ENCODE measurements around the gene IKZF5. TPM values are rescaled to one million over a fixed set of nuclear protein-coding genes. Genes with fewer than 3 reads are reported as not detected.

IKZF5 gene
- total and polyA plus RNA-seq, 2 of the 4 experiments (the other 2 are of a cell fraction) = 2.9 to 4.4 TPM

Other genes starting within 250 kb of the IKZF5 start
- 0.36 and 0.56 TPM in 2 replicates for gene CUZD1, start 162.9 kb downstream of the IKZF5 start, total RNA-seq (2012; rRNA removed)
- 0.56 and 0.67 TPM in 2 replicates for gene CUZD1, start 162.9 kb downstream of the IKZF5 start, polyA plus RNA-seq (2012; rRNA removed)
- 1.6 and 2.2 TPM in 2 replicates for gene FAM24B, start 129.2 kb downstream of the IKZF5 start, total RNA-seq (2012; rRNA removed)
- 3.4 and 4.3 TPM in 2 replicates for gene FAM24B, start 129.2 kb downstream of the IKZF5 start, polyA plus RNA-seq (2012; rRNA removed)
- not detected in 2 replicates for gene FAM24A, start 98.2 kb downstream of the IKZF5 start, total RNA-seq (2012; rRNA removed)
- gene FAM24A, start 98.2 kb downstream of the IKZF5 start, polyA plus RNA-seq (2012; rRNA removed) = not detected in 2 replicates
- 12.2 and 16.4 TPM in 2 replicates for gene C10orf88, start 54.6 kb downstream of the IKZF5 start, total RNA-seq (2012; rRNA removed)
- gene C10orf88, start 54.6 kb downstream of the IKZF5 start, polyA plus RNA-seq (2012; rRNA removed) = 4.0 and 5.9 TPM in 2 replicates
- 4.1 and 4.7 TPM in 2 replicates for gene PSTK, start 28.4 kb downstream of the IKZF5 start, total RNA-seq (2012; rRNA removed)
- gene PSTK, start 28.4 kb downstream of the IKZF5 start, polyA plus RNA-seq (2012; rRNA removed) = 4.2 and 5.4 TPM in 2 replicates
- 9.2 and 10.6 TPM in 2 replicates for gene ACADSB, start 211 bp upstream of the IKZF5 start, total RNA-seq (2012; rRNA removed)
- gene ACADSB, start 211 bp upstream of the IKZF5 start, polyA plus RNA-seq (2012; rRNA removed) = 3.8 and 6.2 TPM in 2 replicates
- gene HMX3, start 127.2 kb upstream of the IKZF5 start, total RNA-seq (2012; rRNA removed) = not detected in 2 replicates
- not detected in 2 replicates for gene HMX3, start 127.2 kb upstream of the IKZF5 start, polyA plus RNA-seq (2012; rRNA removed)
- gene HMX2, start 139.3 kb upstream of the IKZF5 start, total RNA-seq (2012; rRNA removed) = not detected in 2 replicates
- gene HMX2, start 139.3 kb upstream of the IKZF5 start, polyA plus RNA-seq (2012; rRNA removed) = not detected in 2 replicates
- gene BUB3, start 145.6 kb upstream of the IKZF5 start, total RNA-seq (2012; rRNA removed) = 346 and 384 TPM in 2 replicates
- gene BUB3, start 145.6 kb upstream of the IKZF5 start, polyA plus RNA-seq (2012; rRNA removed) = 214 and 215 TPM in 2 replicates

Measured in IMR-90 (cell line).